Progenitor cell of endocrine pancreas (in vitro differentiated cells): Measurements from ENCODE around the gene TMEM52. TPM values are rescaled to one million over a fixed set of nuclear protein-coding genes. Genes with fewer than 3 reads are reported as not detected.

Source experiments
- DNase-seq: peaks from one replicate; pipeline ENCODE4 v3.0.0; 2021; ENCODE audit warnings: low spot score; ENCODE audit not compliant: unreplicated experiment
- H3K27ac Mint-ChIP-seq: 2 replicates; pipeline ENCODE4 v1.8.0; 2021; ENCODE audit warnings: mild to moderate bottlenecking, moderate library complexity, mixed read lengths
- H3K27me3 Mint-ChIP-seq: 2 replicates; pipeline ENCODE4 v1.8.0; 2021; ENCODE audit warnings: mixed read lengths
- H3K36me3 Mint-ChIP-seq: 2 replicates; pipeline ENCODE4 v1.8.0; 2022; ENCODE audit warnings: mixed read lengths; ENCODE audit not compliant: insufficient read depth
- H3K4me1 Mint-ChIP-seq: 2 replicates; pipeline ENCODE4 v1.8.0; 2021; ENCODE audit warnings: low read depth, mixed read lengths
- H3K4me3 Mint-ChIP-seq: 2 replicates; pipeline ENCODE4 v1.8.0; 2021; ENCODE audit warnings: low read depth, mild to moderate bottlenecking, moderate library complexity, mixed read lengths
- H3K9me3 Mint-ChIP-seq: 2 replicates; pipeline ENCODE4 v1.8.0; 2021; ENCODE audit warnings: low read depth, mixed read lengths
- CTCF ChIP-seq: fragments of 200-600 bp; sonication (generic); IDR thresholded peaks from one replicate; pipeline ENCODE4 v1.5.0; 2021; ENCODE audit warnings: antibody characterized with exemption, mild to moderate bottlenecking; ENCODE audit not compliant: unreplicated experiment
- total RNA-seq: library from RNA; stranded (reverse); gene quantifications from 2 replicates; pipeline ENCODE4 v1.2.1, GENCODE V29; 2021

TMEM52 gene
- total RNA-seq, 1 donor from 2014 or later, result 1.9 TPM

- no peak for TF ChIP-seq CTCF
- no peaks in the 10 kb centered on the region for H3K36me3 Mint-ChIP-seq
- peaks cover 4% of the 10 kb centered on the region for H3K4me1 Mint-ChIP-seq
- no peak overlapping the region for H3K27ac Mint-ChIP-seq
- H3K9me3 Mint-ChIP-seq, result no peaks in the 10 kb centered on the region
- no peak overlapping the region for H3K4me3 Mint-ChIP-seq
- H3K27me3 Mint-ChIP-seq, result peaks cover 7% of the 10 kb centered on the region
- no peak for DNase-seq
Measured at GRCh38 chr1:1903224-1903623, 15.9 kb downstream of the TMEM52 start.

- Mint-ChIP-seq H3K4me1 (peaks cover 4% of the 10 kb centered on the region), H3K4me3 (no peak overlapping the region)
- no peak for TF ChIP-seq CTCF
Measured at GRCh38 chr1:1901641-1902294, 17.3 kb downstream of the TMEM52 start.

GRCh38 chr1:1900883-1901640 lies 18.0 kb downstream of the TMEM52 start:
- H3K27me3 Mint-ChIP-seq, result peaks cover 4% of the 10 kb centered on the region
- no peak overlapping the region for H3K4me3 Mint-ChIP-seq
- H3K27ac Mint-ChIP-seq, result no peak overlapping the region
- H3K9me3 Mint-ChIP-seq, result no peaks in the 10 kb centered on the region
- TF ChIP-seq CTCF, result no peak
- H3K4me1 Mint-ChIP-seq, result peaks cover under 1% of the 10 kb centered on the region
- no peak for DNase-seq
- no peaks in the 10 kb centered on the region for H3K36me3 Mint-ChIP-seq

More at GRCh38 chr1:1901641-1902294, 17.3 kb downstream of the TMEM52 start:
- no peak for DNase-seq
- no peaks in the 10 kb centered on the region for H3K9me3 Mint-ChIP-seq
- H3K36me3 Mint-ChIP-seq, result no peaks in the 10 kb centered on the region
- H3K27me3 Mint-ChIP-seq, result peaks cover 7% of the 10 kb centered on the region
- no peak overlapping the region for H3K27ac Mint-ChIP-seq

- peaks cover 1% of the 10 kb centered on the region for H3K4me1 Mint-ChIP-seq
- H3K36me3 Mint-ChIP-seq, result no peaks in the 10 kb centered on the region
- no peak for TF ChIP-seq CTCF
- H3K9me3 Mint-ChIP-seq, result no peaks in the 10 kb centered on the region
- H3K27ac Mint-ChIP-seq, result no peak overlapping the region
- peaks cover 11% of the 10 kb centered on the region for H3K27me3 Mint-ChIP-seq
- no peak overlapping the region for H3K4me3 Mint-ChIP-seq
- no peak for DNase-seq
Measured at GRCh38 chr1:1899967-1900327, 19.1 kb downstream of the TMEM52 start.

GRCh38 chr1:1899266-1899966 lies 19.7 kb downstream of the TMEM52 start:
- Mint-ChIP-seq H3K27ac (no peak overlapping the region), H3K36me3 (no peaks in the 10 kb centered on the region), H3K4me3 (no peak overlapping the region), H3K27me3 (peaks cover 15% of the 10 kb centered on the region), H3K9me3 (no peaks in the 10 kb centered on the region), H3K4me1 (peaks cover 7% of the 10 kb centered on the region)
- peak; percentile 40 for TF ChIP-seq CTCF
- no peak for DNase-seq
